Effector memory CD4-positive, alpha-beta T cell (primary cell): ENCODE data around the gene INPP5B.
A peak's percentile ranks its signal among the peaks of the same experiment; 100 is the strongest.

ENCODE experiments used
- DNase-seq, 3 donors: peaks; one replicate each; pipeline ENCODE4 v3.0.0-alpha.2; 2020
- H3K27ac ChIP-seq: 2 replicates; pipeline ENCODE4 v1.7.0; 2013; ENCODE audit warnings: mild to moderate bottlenecking, low read length, moderate library complexity; ENCODE audit not compliant: insufficient read depth, poor library complexity, severe bottlenecking
- H3K27me3 ChIP-seq: replicated peaks from 2 replicates; pipeline ENCODE4 v1.7.0; 2013; ENCODE audit warnings: mild to moderate bottlenecking, low read length; ENCODE audit not compliant: insufficient read depth, control insufficient read depth, poor library complexity, severe bottlenecking
- H3K36me3 ChIP-seq: 2 replicates; pipeline ENCODE4 v1.7.0; 2013; ENCODE audit warnings: mild to moderate bottlenecking, low read length, moderate library complexity; ENCODE audit not compliant: control insufficient read depth, insufficient read depth
- H3K4me1 ChIP-seq: 2 replicates; pipeline ENCODE4 v1.7.0; 2013; ENCODE audit warnings: low read length, mild to moderate bottlenecking; ENCODE audit not compliant: control insufficient read depth, insufficient read depth, poor library complexity, severe bottlenecking
- H3K4me3 ChIP-seq: 2 replicates; pipeline ENCODE4 v1.7.0; 2013; ENCODE audit warnings: low read length, low read depth, mild to moderate bottlenecking; ENCODE audit not compliant: insufficient read depth, poor library complexity, severe bottlenecking
- H3K9me3 ChIP-seq: 2 replicates; pipeline ENCODE4 v1.7.0; 2013; ENCODE audit warnings: mild to moderate bottlenecking, low read length, moderate library complexity; ENCODE audit not compliant: control insufficient read depth

INPP5B gene

GRCh38 chr1:37878071-37878470 is 68.8 kb downstream of the INPP5B start:
- H3K27ac ChIP-seq, result no peak overlapping the region
- H3K27me3 ChIP-seq, result no peaks in the 10 kb centered on the region
- H3K4me1 ChIP-seq, result no peaks in the 10 kb centered on the region
- no peak for DNase-seq
- H3K4me3 ChIP-seq, result no peak overlapping the region
- H3K36me3 ChIP-seq, result peaks cover 50% of the 10 kb centered on the region
- no peaks in the 10 kb centered on the region for H3K9me3 ChIP-seq

GRCh38 chr1:37875833-37876232 is 71.0 kb downstream of the INPP5B start:
- Histone ChIP-seq H3K4me1 (no peaks in the 10 kb centered on the region), H3K4me3 (no peak overlapping the region), H3K27me3 (no peaks in the 10 kb centered on the region), H3K9me3 (no peaks in the 10 kb centered on the region), H3K27ac (no peak overlapping the region), H3K36me3 (peaks cover 47% of the 10 kb centered on the region)
- DNase-seq, result no peak

- peaks cover 44% of the 10 kb centered on the region for H3K36me3 ChIP-seq
- H3K9me3 ChIP-seq, result no peaks in the 10 kb centered on the region
- no peaks in the 10 kb centered on the region for H3K4me1 ChIP-seq
- no peak overlapping the region for H3K4me3 ChIP-seq
- no peaks in the 10 kb centered on the region for H3K27me3 ChIP-seq
- no peak for DNase-seq
- no peak overlapping the region for H3K27ac ChIP-seq
Measured at GRCh38 chr1:37872692-37873091, 74.2 kb downstream of the INPP5B start.

GRCh38 chr1:37868466-37868865 is 78.4 kb downstream of the INPP5B start:
- Histone ChIP-seq H3K27me3 (no peaks in the 10 kb centered on the region), H3K4me3 (no peak overlapping the region), H3K36me3 (peaks cover 35% of the 10 kb centered on the region), H3K27ac (no peak overlapping the region), H3K9me3 (no peaks in the 10 kb centered on the region), H3K4me1 (no peaks in the 10 kb centered on the region)
- DNase-seq, result no peak

- Histone ChIP-seq H3K27me3 (no peaks in the 10 kb centered on the region), H3K4me3 (no peak overlapping the region), H3K4me1 (no peaks in the 10 kb centered on the region), H3K36me3 (peaks cover 29% of the 10 kb centered on the region), H3K9me3 (no peaks in the 10 kb centered on the region), H3K27ac (no peak overlapping the region)
- no peak for DNase-seq
Measured at GRCh38 chr1:37867784-37868183, 79.1 kb downstream of the INPP5B start.

GRCh38 chr1:37866491-37866890 is 80.4 kb downstream of the INPP5B start:
- DNase-seq, result no peak
- H3K4me1 ChIP-seq, result no peaks in the 10 kb centered on the region
- H3K27ac ChIP-seq, result no peak overlapping the region
- H3K36me3 ChIP-seq, result peaks cover 22% of the 10 kb centered on the region
- no peaks in the 10 kb centered on the region for H3K9me3 ChIP-seq
- no peak overlapping the region for H3K4me3 ChIP-seq
- H3K27me3 ChIP-seq, result no peaks in the 10 kb centered on the region

- no peak overlapping the region for H3K27ac ChIP-seq
- H3K9me3 ChIP-seq, result no peaks in the 10 kb centered on the region
- H3K27me3 ChIP-seq, result no peaks in the 10 kb centered on the region
- H3K4me1 ChIP-seq, result no peaks in the 10 kb centered on the region
- H3K4me3 ChIP-seq, result no peak overlapping the region
- no peak for DNase-seq
- H3K36me3 ChIP-seq, result peaks cover 19% of the 10 kb centered on the region
Measured at GRCh38 chr1:37865348-37866120, 81.3 kb downstream of the INPP5B start.

- DNase-seq, result no peak
- H3K36me3 ChIP-seq, result peaks cover 9% of the 10 kb centered on the region
- H3K27ac ChIP-seq, result no peak overlapping the region
- no peak overlapping the region for H3K4me3 ChIP-seq
- H3K4me1 ChIP-seq, result peaks cover 7% of the 10 kb centered on the region
- no peaks in the 10 kb centered on the region for H3K27me3 ChIP-seq
- H3K9me3 ChIP-seq, result no peaks in the 10 kb centered on the region
Measured at GRCh38 chr1:37862330-37862729, 84.5 kb downstream of the INPP5B start.

GRCh38 chr1:37861151-37861550 is 85.7 kb downstream of the INPP5B start:
- no peaks in the 10 kb centered on the region for H3K9me3 ChIP-seq
- DNase-seq, result no peak
- H3K27me3 ChIP-seq, result no peaks in the 10 kb centered on the region
- peaks cover 5% of the 10 kb centered on the region for H3K36me3 ChIP-seq
- no peak overlapping the region for H3K27ac ChIP-seq
- H3K4me3 ChIP-seq, result no peak overlapping the region
- H3K4me1 ChIP-seq, result peaks cover 7% of the 10 kb centered on the region

- Histone ChIP-seq H3K4me3 (peak overlapping the region; percentile 85), H3K9me3 (no peaks in the 10 kb centered on the region), H3K4me1 (peaks cover 7% of the 10 kb centered on the region), H3K27me3 (no peaks in the 10 kb centered on the region), H3K27ac (peak overlapping the region; percentile 85), H3K36me3 (no peaks in the 10 kb centered on the region)
- DNase-seq, result no peak
Measured at GRCh38 chr1:37860346-37860666, 86.5 kb downstream of the INPP5B start.
